Amygdala (tissue), 56 donors: ENCODE data around the gene STXBP6.

Experiments used
- DNase-seq, 56 donors: peaks; one replicate each; lab custom pipeline; 2025; lab: John Stamatoyannopoulos, UW

The STXBP6 gene

GRCh38 chr14:24895622-24896021 lies 154.3 kb downstream of the STXBP6 start:
- no peak for DNase-seq

- DNase-seq: no peak
Observed at GRCh38 chr14:24895243-24895583, 154.7 kb downstream of the STXBP6 start.

GRCh38 chr14:24894583-24895242 lies 155.2 kb downstream of the STXBP6 start:
- DNase-seq: no peak

- no peak for DNase-seq
Observed at GRCh38 chr14:24892497-24893051, 157.4 kb downstream of the STXBP6 start.

- no peak for DNase-seq
Observed at GRCh38 chr14:24891987-24892496, 157.9 kb downstream of the STXBP6 start.

GRCh38 chr14:24890716-24891115 lies 159.2 kb downstream of the STXBP6 start:
- DNase-seq: no peak

- no peak for DNase-seq
Observed at GRCh38 chr14:24889843-24890242, 160.1 kb downstream of the STXBP6 start.

GRCh38 chr14:24888532-24888931 lies 161.4 kb downstream of the STXBP6 start:
- DNase-seq: no peak

GRCh38 chr14:24887623-24888304 lies 162.2 kb downstream of the STXBP6 start:
- no peak for DNase-seq

- no peak for DNase-seq
Observed at GRCh38 chr14:24885410-24885913, 164.5 kb downstream of the STXBP6 start.

GRCh38 chr14:24883576-24883975 lies 166.4 kb downstream of the STXBP6 start:
- DNase-seq: no peak

GRCh38 chr14:24881116-24881893 lies 168.6 kb downstream of the STXBP6 start:
- DNase-seq: no peak

- no peak for DNase-seq
Observed at GRCh38 chr14:24880689-24881088, 169.3 kb downstream of the STXBP6 start.

- peak in 5 of 56 donors; percentile 3 to 25 (median 8) for DNase-seq
Observed at GRCh38 chr14:24879661-24880386, 170.1 kb downstream of the STXBP6 start.

- DNase-seq: peak in 5 of 56 donors; percentile 15 to 25 (median 22)
Observed at GRCh38 chr14:24876996-24877395, 173.0 kb downstream of the STXBP6 start.

GRCh38 chr14:24875991-24876878 lies 173.7 kb downstream of the STXBP6 start:
- DNase-seq: peak in 6 of 56 donors; percentile 4 to 28 (median 12)

GRCh38 chr14:24875203-24875838 lies 174.6 kb downstream of the STXBP6 start:
- no peak for DNase-seq

GRCh38 chr14:24874514-24875202 lies 175.3 kb downstream of the STXBP6 start:
- DNase-seq: no peak
